GM18517 (cell line): ENCODE measurements around the gene GGA3.
A peak's percentile ranks its signal among the peaks of the same experiment; 100 is the strongest.
"Not testable (repeated sequence)": the region's sequence is repeated elsewhere in the genome, so short reads cannot be mapped to it uniquely, and the experiment has no call there.

Experiments used
- ATAC-seq: cut with Tn5 transposase; IDR thresholded peaks from one replicate; pipeline ENCODE4 v1.9.1; 2021; ENCODE audit warnings: mild to moderate bottlenecking, moderate library complexity; ENCODE audit not compliant: unreplicated experiment

GGA3 gene

DNA sequence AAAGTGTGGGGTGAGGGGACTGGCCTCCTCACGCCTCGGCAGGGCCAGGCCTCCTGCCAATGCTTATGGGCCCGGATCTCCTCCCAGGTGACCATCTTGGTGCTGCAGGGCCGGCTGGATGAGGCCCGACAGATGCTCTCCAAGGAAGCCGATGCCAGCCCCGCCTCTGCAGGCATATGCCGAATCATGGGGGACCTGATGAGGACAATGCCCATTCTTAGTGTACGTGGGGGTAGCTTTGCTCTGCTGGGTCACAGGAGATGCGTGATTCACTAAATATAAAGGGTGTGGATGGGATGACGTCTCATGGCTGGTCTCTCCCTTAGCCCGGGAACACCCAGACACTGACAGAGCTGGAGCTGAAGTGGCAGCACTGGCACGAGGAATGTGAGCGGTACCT is 36.4 kb downstream of the GGA3 start:
- no peak for ATAC-seq

DNA sequence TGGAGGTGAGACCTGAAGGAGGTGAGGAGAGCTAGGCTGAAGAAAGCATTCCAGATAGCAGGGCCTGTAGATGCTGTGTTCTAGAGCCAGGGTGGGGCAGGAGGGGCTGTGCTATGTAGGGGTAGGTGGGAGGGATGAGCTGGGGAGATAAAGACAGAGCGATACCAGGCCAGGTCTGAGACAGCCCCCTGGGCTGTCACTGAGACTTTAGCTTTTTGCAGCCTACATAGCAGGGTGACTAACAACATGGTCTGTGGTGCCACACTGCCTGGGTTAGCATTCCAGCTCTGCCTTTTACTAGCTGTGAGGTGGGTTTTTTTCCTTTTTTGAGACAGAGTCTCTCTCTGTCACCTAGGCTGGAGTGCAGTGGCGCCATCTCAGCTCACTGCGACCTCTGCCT is 41.6 kb downstream of the GGA3 start:
- no peak for ATAC-seq

- ATAC-seq, result no peak
Measured at GRCh38 chr17:75218131-75218530, 43.3 kb downstream of the GGA3 start.

DNA sequence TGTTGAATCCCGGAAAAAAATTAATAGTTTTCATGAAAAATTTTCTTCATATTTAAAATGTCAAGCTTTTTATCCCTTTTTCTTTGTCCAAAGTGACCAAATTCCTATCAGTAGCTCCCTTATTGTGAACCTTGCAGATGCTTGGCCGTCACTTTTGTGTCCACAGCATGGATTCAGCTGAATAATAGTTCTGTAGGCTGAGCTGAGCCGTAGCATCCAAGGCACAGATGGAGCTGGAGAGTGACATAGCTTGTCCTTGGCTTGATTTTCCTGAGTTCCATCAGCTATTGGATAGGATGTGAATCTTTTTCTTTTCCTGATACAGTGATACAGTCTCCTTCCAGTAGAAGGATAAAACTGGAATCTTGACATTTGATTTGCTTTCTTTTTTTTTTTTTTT is 52.3 kb downstream of the GGA3 start:
- no peak for ATAC-seq

- ATAC-seq, result no peak
Measured at GRCh38 chr17:75208161-75208560, 53.2 kb downstream of the GGA3 start.

DNA sequence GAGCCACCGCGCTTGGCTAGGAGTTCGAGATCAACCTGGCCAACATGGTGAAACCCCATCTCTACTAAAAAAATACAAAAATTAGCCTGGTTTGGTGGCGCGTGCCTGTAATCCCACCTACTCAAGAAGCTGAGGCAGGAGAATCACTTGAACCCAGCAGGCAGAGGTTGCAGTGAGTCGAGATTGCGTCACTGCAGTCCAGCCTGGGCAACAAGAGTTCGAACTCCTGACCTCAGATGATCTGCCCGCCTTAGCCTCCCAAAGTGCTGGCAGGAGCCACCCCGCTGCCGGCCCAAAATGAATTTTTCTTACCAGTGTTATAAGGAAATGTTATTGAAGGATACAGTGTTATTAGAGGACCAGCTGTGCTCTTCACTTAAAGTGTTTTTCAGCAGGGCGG is 53.6 kb downstream of the GGA3 start:
- ATAC-seq, result no peak

GRCh38 chr17:75207050-75207407 is 54.4 kb downstream of the GGA3 start:
- not testable (repeated sequence) for ATAC-seq

- peak; percentile 20 for ATAC-seq
Measured at GRCh38 chr17:75205793-75206163, 55.6 kb downstream of the GGA3 start.

GRCh38 chr17:75205037-75205792 is 56.2 kb downstream of the GGA3 start, which contains the start of gene NUP85:
Gene NUP85, plus strand, starts transcription at chr17:75205679. Its CDS starts 83 bp downstream, at chr17:75205762.
- ATAC-seq, result peak; percentile 58

- ATAC-seq, result no peak
Measured at GRCh38 chr17:75199886-75200618, 61.4 kb downstream of the GGA3 start.

DNA sequence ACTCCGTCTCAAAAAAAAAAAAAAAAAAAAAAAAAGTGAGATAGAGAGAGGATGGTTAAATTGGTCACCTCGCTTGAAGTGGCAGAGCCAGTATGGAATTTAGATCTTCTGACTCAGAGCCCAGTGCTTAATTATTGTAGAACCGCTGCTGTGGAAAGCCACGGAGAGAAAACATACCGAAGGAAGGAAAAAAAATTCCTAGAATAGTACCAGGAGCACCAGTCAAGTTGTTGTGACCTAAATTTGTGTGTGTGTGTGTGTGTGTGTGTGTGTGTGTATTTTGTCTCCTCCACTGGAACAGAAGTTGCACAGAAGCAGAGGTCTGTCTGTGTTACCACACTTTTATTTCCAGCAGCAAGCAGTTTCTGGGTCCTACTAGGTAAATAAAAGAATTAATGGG is 66.5 kb downstream of the GGA3 start:
- no peak for ATAC-seq

DNA sequence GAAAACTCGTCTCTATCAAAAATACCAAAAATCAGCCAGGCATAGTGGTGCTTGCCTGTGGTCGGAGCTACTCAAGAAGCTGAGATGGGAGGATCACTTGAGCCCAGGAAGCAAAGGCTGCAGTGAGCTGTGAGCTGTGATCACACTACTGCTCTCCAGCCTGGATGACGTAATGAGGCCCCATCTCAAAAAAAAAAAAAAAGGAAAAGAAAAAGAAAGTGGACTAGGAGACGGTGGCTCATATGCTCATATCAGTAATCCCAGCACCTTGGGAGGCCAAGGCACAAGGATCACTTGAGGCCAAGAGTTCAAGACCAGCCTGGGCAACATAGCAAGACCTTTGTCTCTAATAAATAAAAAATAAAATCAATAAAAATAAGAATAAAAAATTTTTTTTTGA is 69.8 kb downstream of the GGA3 start:
- ATAC-seq, result no peak

- no peak for ATAC-seq
Measured at GRCh38 chr17:75188614-75189013, 72.8 kb downstream of the GGA3 start.
